Mesodermal cell (in vitro differentiated cells): ENCODE results near the gene DNAJC7. TPM values are rescaled to one million over a fixed set of nuclear protein-coding genes. Genes with fewer than 3 reads are reported as not detected.
A peak's percentile ranks its signal among the peaks of the same experiment; 100 is the strongest.

Experiments used
- H3K27ac ChIP-seq: 2 replicates; pipeline ENCODE4 v1.7.0; 2013; ENCODE audit warnings: mild to moderate bottlenecking, low read depth, low read length, moderate library complexity; ENCODE audit not compliant: severe bottlenecking
- H3K36me3 ChIP-seq: 2 replicates; pipeline ENCODE4 v1.7.1; 2013; ENCODE audit warnings: mild to moderate bottlenecking, low read length, moderate library complexity; ENCODE audit not compliant: control insufficient read depth, insufficient read depth
- H3K4me1 ChIP-seq: one replicate; pipeline ENCODE4 v1.7.1; 2013; ENCODE audit warnings: mild to moderate bottlenecking, low read length; ENCODE audit not compliant: insufficient read depth, control insufficient read depth, poor library complexity, severe bottlenecking
- H3K4me3 ChIP-seq: 2 replicates; pipeline ENCODE4 v1.7.0; 2013; ENCODE audit warnings: low read length, control low read depth, mild to moderate bottlenecking; ENCODE audit not compliant: insufficient read depth, poor library complexity, severe bottlenecking; ENCODE audit errors: extremely low read depth
- H3K9me3 ChIP-seq: 2 replicates; pipeline ENCODE4 v1.7.1; 2013; ENCODE audit warnings: mild to moderate bottlenecking, low read length, moderate library complexity; ENCODE audit not compliant: control insufficient read depth
- WGBS, 2 experiments: methylation state at CpG; one replicate each; pipeline ENCODE4 v1.1.5; 2013; ENCODE audit warnings: missing lambda C conversion rate in 2 of 2; ENCODE audit not compliant: insufficient coverage in 2 of 2; 5-methylcytosine and 5-hydroxymethylcytosine counted together
- polyA plus RNA-seq, 2 experiments: library from polyadenylated mRNA; stranded (reverse); fragments of 50-300 nt; gene quantifications; one replicate each; pipeline ENCODE4 v1.2.3, GENCODE V29; 2013

Gene DNAJC7
- 73.8 TPM for polyA plus RNA-seq (2013, experiment 1 of 2)
- 81.4 TPM for polyA plus RNA-seq (2013, experiment 2 of 2)

- 0 to 1% methylated on average over 46 to 47 of the region's 70 CpGs for WGBS, 2 experiments
- peak within 1 kb of the TSS; percentile 93 for H3K27ac ChIP-seq
- H3K36me3 ChIP-seq, result peaks cover 20% of the 10 kb centered on the region
- H3K4me1 ChIP-seq, result peaks cover 8% of the 10 kb centered on the region
- H3K4me3 ChIP-seq, result peak within 1 kb of the TSS; percentile 80
- no peaks in the 10 kb centered on the region for H3K9me3 ChIP-seq
Measured at GRCh38 chr17:42016941-42017865, at the start of gene DNAJC7. TSS of gene DNAJC7 (minus strand) at chr17:42017439. CDS start at chr17:42017416, 23 bp downstream.

- H3K4me3 ChIP-seq, result no peak overlapping the region
- H3K27ac ChIP-seq, result no peak overlapping the region
- WGBS, 2 experiments, result 88 to 100% methylated on average over 2 of the region's 2 CpGs
- no peaks in the 10 kb centered on the region for H3K9me3 ChIP-seq
- H3K4me1 ChIP-seq, result peaks cover 10% of the 10 kb centered on the region
- H3K36me3 ChIP-seq, result no peaks in the 10 kb centered on the region
Measured at GRCh38 chr17:42065201-42065600, 48.0 kb upstream of the DNAJC7 start.

DNA sequence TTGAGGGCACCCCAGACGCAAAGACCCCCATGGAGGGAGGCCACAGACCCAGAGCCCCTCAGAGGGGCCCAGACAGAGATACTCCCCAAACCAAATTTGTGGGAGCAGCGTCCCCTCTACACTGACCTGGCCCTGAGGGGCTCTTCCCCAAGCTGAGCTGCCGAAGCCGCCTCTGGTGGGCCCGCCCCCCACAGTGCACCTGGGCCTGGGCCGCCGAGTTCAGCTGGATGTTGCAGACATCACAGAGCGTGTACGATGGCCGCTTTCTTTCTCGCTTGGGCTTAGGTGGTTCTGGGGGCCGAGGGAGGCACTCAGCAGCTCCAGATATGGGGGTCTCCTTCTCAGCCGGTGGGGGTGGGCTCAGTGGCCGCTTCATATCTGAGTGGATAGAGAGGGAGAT, 45.4 kb upstream of the DNAJC7 start:
- Histone ChIP-seq H3K4me3 (no peak overlapping the region), H3K36me3 (no peaks in the 10 kb centered on the region), H3K9me3 (no peaks in the 10 kb centered on the region), H3K27ac (no peak overlapping the region), H3K4me1 (peaks cover 10% of the 10 kb centered on the region)
- WGBS, 2 experiments, result 92 to 95% methylated on average over 13 of the region's 14 CpGs

- Histone ChIP-seq H3K4me3 (no peak overlapping the region), H3K36me3 (no peaks in the 10 kb centered on the region), H3K9me3 (no peaks in the 10 kb centered on the region), H3K4me1 (peaks cover 10% of the 10 kb centered on the region), H3K27ac (no peak overlapping the region)
- WGBS, 2 experiments, result 70% methylated on average over 5 of the region's 5 CpGs
Measured at GRCh38 chr17:42061646-42062487, 44.6 kb upstream of the DNAJC7 start.

DNA sequence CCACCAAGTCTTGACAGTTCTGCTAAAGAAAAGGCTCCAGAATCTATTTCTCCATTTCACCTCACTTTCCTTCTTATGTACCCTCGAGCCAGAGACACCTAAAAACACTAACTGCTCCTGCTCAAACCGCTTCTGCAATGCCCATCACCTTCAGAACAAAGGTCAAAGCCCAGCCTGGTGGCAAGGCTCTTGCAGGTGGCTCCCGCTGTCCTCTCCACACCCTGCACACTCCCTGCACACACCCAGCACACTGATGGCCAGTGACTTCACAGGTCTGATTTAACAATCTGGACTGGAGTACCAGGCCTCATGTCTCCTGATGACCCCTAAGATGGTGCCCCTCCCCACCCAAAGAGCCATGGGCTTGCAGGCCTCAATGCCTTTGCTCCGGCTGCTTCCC, 43.0 kb upstream of the DNAJC7 start:
- Histone ChIP-seq H3K4me1 (peaks cover 16% of the 10 kb centered on the region), H3K36me3 (no peaks in the 10 kb centered on the region), H3K4me3 (no peak overlapping the region), H3K27ac (no peak overlapping the region), H3K9me3 (no peaks in the 10 kb centered on the region)
- WGBS, 2 experiments, result 92 to 95% methylated on average over 3 to 4 of the region's 4 CpGs

DNA sequence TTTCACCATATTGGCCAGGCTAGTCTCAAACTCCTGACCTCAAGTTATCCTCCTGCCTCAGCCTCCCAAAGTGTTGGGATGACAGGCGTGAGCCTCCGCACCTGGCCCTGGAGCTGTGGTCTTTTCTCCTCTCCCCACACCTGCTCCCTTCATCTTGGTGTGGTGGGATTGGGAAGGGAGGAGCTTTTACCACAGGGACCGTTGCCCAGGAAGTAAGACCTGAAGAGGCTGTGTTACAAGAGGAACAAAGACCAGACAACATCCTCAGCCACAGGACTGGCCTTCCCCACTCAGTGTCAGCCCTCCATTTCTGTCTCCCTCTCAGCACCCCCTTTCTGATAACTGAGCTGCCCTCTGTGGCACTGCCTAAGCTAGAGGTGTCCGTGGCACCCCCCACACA, 42.6 kb upstream of the DNAJC7 start:
- 100% methylated on average over 1 of the region's 4 CpGs; no CpG with 5 or more reads in 1 of the 2 experiments for WGBS, 2 experiments

DNA sequence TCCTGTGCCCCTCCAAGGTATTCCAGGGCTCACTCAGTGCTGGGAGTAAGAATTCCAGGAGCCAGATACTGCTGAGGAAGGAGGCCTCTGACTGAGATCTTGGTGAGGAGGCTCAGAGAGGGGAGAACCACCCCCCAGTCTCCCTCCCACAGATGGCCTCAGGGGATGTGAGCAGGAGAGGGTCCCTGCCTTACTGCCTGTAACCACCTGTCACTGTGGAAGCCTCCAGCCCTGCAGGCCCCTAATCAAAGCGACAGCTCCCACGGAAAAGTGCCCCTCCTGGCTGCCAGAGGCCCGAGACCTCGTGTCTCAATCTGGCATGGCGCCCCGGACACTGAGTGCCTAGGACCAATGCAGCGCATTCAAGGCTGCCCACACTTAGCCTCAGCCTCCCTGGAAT, 40.8 kb upstream of the DNAJC7 start:
- WGBS, 2 experiments, result 85 to 89% methylated on average over 7 of the region's 7 CpGs
- Histone ChIP-seq H3K4me3 (no peak overlapping the region), H3K9me3 (no peaks in the 10 kb centered on the region), H3K27ac (no peak overlapping the region), H3K36me3 (no peaks in the 10 kb centered on the region), H3K4me1 (peaks cover 15% of the 10 kb centered on the region)

More for the DNA sequence above, 42.6 kb upstream of the DNAJC7 start:
- Histone ChIP-seq H3K9me3 (no peaks in the 10 kb centered on the region), H3K4me3 (no peak overlapping the region), H3K27ac (no peak overlapping the region), H3K4me1 (peaks cover 20% of the 10 kb centered on the region), H3K36me3 (no peaks in the 10 kb centered on the region)

DNA sequence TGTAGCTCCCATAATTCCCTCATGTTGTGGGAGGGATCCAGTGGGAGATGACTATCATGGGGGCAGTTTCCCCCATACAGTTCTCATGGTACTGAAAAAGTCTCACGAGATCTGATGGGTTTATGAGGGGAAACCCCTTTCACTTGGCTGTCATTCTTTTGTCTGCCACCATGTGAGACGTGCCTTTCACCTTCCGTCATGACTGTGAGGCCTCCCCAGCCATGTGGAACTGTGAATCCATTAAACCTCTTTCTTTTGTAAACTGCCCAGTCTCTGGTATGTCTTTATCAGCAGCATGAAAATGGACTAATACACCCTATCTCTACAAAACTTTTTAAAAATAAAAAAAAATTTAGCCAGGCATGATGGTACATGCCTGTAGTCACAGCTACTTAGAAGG, 39.4 kb upstream of the DNAJC7 start:
- peaks cover 14% of the 10 kb centered on the region for H3K4me1 ChIP-seq
- H3K9me3 ChIP-seq, result no peaks in the 10 kb centered on the region
- H3K4me3 ChIP-seq, result no peak overlapping the region
- H3K27ac ChIP-seq, result no peak overlapping the region
- H3K36me3 ChIP-seq, result no peaks in the 10 kb centered on the region
- WGBS, 2 experiments, result 80 to 81% methylated on average over 3 of the region's 3 CpGs

GRCh38 chr17:42055496-42055895, 38.3 kb upstream of the DNAJC7 start:
- Histone ChIP-seq H3K36me3 (no peaks in the 10 kb centered on the region), H3K9me3 (no peaks in the 10 kb centered on the region), H3K4me3 (no peak overlapping the region), H3K27ac (no peak overlapping the region), H3K4me1 (peaks cover 14% of the 10 kb centered on the region)
- 30 to 32% methylated on average over 2 to 4 of the region's 6 CpGs for WGBS, 2 experiments

- no peaks in the 10 kb centered on the region for H3K9me3 ChIP-seq
- peaks cover 16% of the 10 kb centered on the region for H3K4me1 ChIP-seq
- H3K27ac ChIP-seq, result no peak overlapping the region
- no peaks in the 10 kb centered on the region for H3K36me3 ChIP-seq
- WGBS, 2 experiments, result 34% methylated on average over 3 of the region's 3 CpGs; no CpG with 5 or more reads in 1 of the 2 experiments
- no peak overlapping the region for H3K4me3 ChIP-seq
Measured at GRCh38 chr17:42055027-42055426, 37.8 kb upstream of the DNAJC7 start.
